Activated T-cell treated with anti-CD3 and anti-CD28 coated beads for 1 hour (primary cell): ENCODE results near the gene SURF2.

Source experiments
- DNase-seq: peaks from one replicate; pipeline ENCODE4 v3.0.0-alpha.2; 2020; ENCODE audit warnings: low read depth

Gene SURF2

GRCh38 chr9:133354766-133355165 is 1.6 kb upstream of the SURF2 start:
- no peak for DNase-seq

- no peak for DNase-seq
These were observed 431 bp upstream of the SURF2 start for GRCh38 chr9:133355881-133356357.

- DNase-seq = no peak
These were observed 1.3 kb downstream of the SURF2 start for GRCh38 chr9:133357656-133358055.

- DNase-seq = no peak
These were observed 3.2 kb downstream of the SURF2 start for GRCh38 chr9:133359399-133360175.

- no peak for DNase-seq
These were observed 4.3 kb downstream of the SURF2 start for GRCh38 chr9:133360400-133361393.

- no peak for DNase-seq
These were observed 5.2 kb downstream of the SURF2 start for GRCh38 chr9:133361507-133362092.

GRCh38 chr9:133362359-133363044 is 6.2 kb downstream of the SURF2 start:
- no peak for DNase-seq

- DNase-seq = no peak
These were observed 10.1 kb downstream of the SURF2 start for GRCh38 chr9:133366435-133366834.

- no peak for DNase-seq
These were observed 10.9 kb downstream of the SURF2 start for GRCh38 chr9:133367221-133367620.

GRCh38 chr9:133367778-133368177 is 11.4 kb downstream of the SURF2 start:
- no peak for DNase-seq

GRCh38 chr9:133368249-133368881 is 12.0 kb downstream of the SURF2 start:
- no peak for DNase-seq

GRCh38 chr9:133369422-133369821 is 13.1 kb downstream of the SURF2 start:
- DNase-seq = no peak

GRCh38 chr9:133369933-133370332 is 13.6 kb downstream of the SURF2 start:
- no peak for DNase-seq

GRCh38 chr9:133370685-133371084 is 14.3 kb downstream of the SURF2 start:
- DNase-seq = no peak

- DNase-seq = peak; percentile 48
These were observed 14.9 kb downstream of the SURF2 start for GRCh38 chr9:133371261-133371711.

GRCh38 chr9:133372144-133372543 is 15.8 kb downstream of the SURF2 start:
- DNase-seq = no peak

- DNase-seq = no peak
These were observed 18.3 kb downstream of the SURF2 start for GRCh38 chr9:133374612-133375115.

GRCh38 chr9:133375116-133375723 is 18.9 kb downstream of the SURF2 start:
- no peak for DNase-seq

- peak; percentile 92 for DNase-seq
These were observed 19.6 kb downstream of the SURF2 start, which contains the start of the genes STKLD1 and SURF4 for GRCh38 chr9:133375724-133376654. Gene STKLD1 (plus strand): TSS chr9:133376366. CDS start chr9:133376474, 108 bp downstream. Gene SURF4 (minus strand): TSS chr9:133376060. CDS start chr9:133375969, 91 bp downstream.
